CD14-positive monocyte (primary cell): ENCODE results near the gene HEPN1. TPM values are rescaled to one million over a fixed set of nuclear protein-coding genes. Genes with fewer than 3 reads are reported as not detected.

Source experiments
- DNase-seq, 3 donors: peaks; one replicate each; pipeline ENCODE4 v3.0.0-alpha.2; 2011 to 2022
- H2AFZ ChIP-seq: 2 replicates; pipeline ENCODE4 v1.6.0; 2012; ENCODE audit warnings: mild to moderate bottlenecking, low read depth, low read length, inconsistent platforms; ENCODE audit not compliant: insufficient read depth, poor library complexity, severe bottlenecking
- H3K27ac ChIP-seq, 2 donors: 1 replicate in 1 of 2; 2 replicates in 1 of 2; pipeline ENCODE4 v1.5.1; 2012 to 2013; ENCODE audit warnings: low read length in 2 of 2, control low read depth in 1 of 2, inconsistent platforms in 1 of 2, low read depth in 1 of 2, mild to moderate bottlenecking in 1 of 2
- H3K27me3 ChIP-seq, 2 donors: one replicate each; pipeline versions ENCODE4 v1.6.0 to v1.6.1; 2011 to 2013; ENCODE audit warnings: low read length in 2 of 2; ENCODE audit not compliant: control insufficient read depth in 2 of 2, insufficient read depth in 2 of 2
- H3K36me3 ChIP-seq, 2 donors: replicated peaks in 1 of 2; 1 replicate in 1 of 2; 2 replicates in 1 of 2; pipeline versions ENCODE4 v1.5.1 to v1.6.1; 2012 to 2013; ENCODE audit warnings: low read length in 2 of 2, control low read depth in 1 of 2, inconsistent platforms in 1 of 2, mild to moderate bottlenecking in 1 of 2; ENCODE audit not compliant: insufficient read depth in 2 of 2, control insufficient read depth in 1 of 2
- H3K4me1 ChIP-seq, 2 donors: 1 replicate in 1 of 2; 2 replicates in 1 of 2; pipeline versions ENCODE4 v1.5.1 to v1.6.1; 2012 to 2013; ENCODE audit warnings: low read length in 2 of 2, control low read depth in 1 of 2, inconsistent platforms in 1 of 2, mild to moderate bottlenecking in 1 of 2, moderate library complexity in 1 of 2; ENCODE audit not compliant: insufficient read depth in 2 of 2, control insufficient read depth in 1 of 2
- H3K4me2 ChIP-seq: replicated peaks from 2 replicates; pipeline ENCODE3; 2012; ENCODE audit warnings: low read length, moderate library complexity, mild to moderate bottlenecking; ENCODE audit not compliant: poor library complexity, severe bottlenecking; ENCODE audit errors: extremely low read depth
- H3K4me3 ChIP-seq, 3 experiments: fragments of 200-600 bp in 1 of 3; sonication (generic) in 1 of 3; replicated peaks in 1 of 3; 1 replicate in 2 of 3; 2 replicates in 1 of 3; pipeline ENCODE4 v1.5.1; 2011 to 2013; ENCODE audit warnings: low read length in 3 of 3, mild to moderate bottlenecking in 3 of 3, control low read depth in 2 of 3, low read depth in 2 of 3, inconsistent platforms in 1 of 3, moderate library complexity in 1 of 3
- H3K79me2 ChIP-seq: 2 replicates; pipeline ENCODE4 v1.6.0; 2012; ENCODE audit warnings: mild to moderate bottlenecking, control low read depth, inconsistent platforms, low read length, moderate library complexity; ENCODE audit not compliant: insufficient read depth
- H3K9ac ChIP-seq: 2 replicates; pipeline ENCODE4 v1.6.0; 2017; ENCODE audit warnings: low read length, mild to moderate bottlenecking; ENCODE audit not compliant: insufficient read depth, poor library complexity, severe bottlenecking
- H3K9me3 ChIP-seq, 2 donors: replicated peaks in 1 of 2; 1 replicate in 1 of 2; 2 replicates in 1 of 2; pipeline versions ENCODE4 v1.5.1 to v1.6.1; 2012 to 2013; ENCODE audit warnings: low read length in 2 of 2, control low read depth in 1 of 2; ENCODE audit not compliant: control insufficient read depth in 1 of 2, insufficient read depth in 1 of 2
- H4K20me1 ChIP-seq: 2 replicates; pipeline ENCODE4 v1.6.0; 2012; ENCODE audit warnings: mild to moderate bottlenecking, low read length, control low read depth, moderate library complexity; ENCODE audit not compliant: insufficient read depth
- H3K27ac Mint-ChIP-seq, 7 donors: one replicate each; pipeline ENCODE4 v1.8.0; 2020; ENCODE audit warnings: mild to moderate bottlenecking in 7 of 7, mixed read lengths in 7 of 7, moderate library complexity in 6 of 7, inconsistent platforms in 2 of 7
- H3K27me3 Mint-ChIP-seq, 3 donors: one replicate each; pipeline ENCODE4 v1.8.0; 2021 to 2022; ENCODE audit warnings: low read depth in 3 of 3, mild to moderate bottlenecking in 3 of 3, mixed read lengths in 3 of 3, moderate library complexity in 3 of 3, inconsistent platforms in 1 of 3
- H3K36me3 Mint-ChIP-seq, 2 donors: one replicate each; pipeline ENCODE4 v1.8.0; 2020; ENCODE audit warnings: mixed read lengths in 2 of 2, inconsistent platforms in 1 of 2, mild to moderate bottlenecking in 1 of 2
- H3K4me1 Mint-ChIP-seq: one replicate; pipeline ENCODE4 v1.8.0; 2020; ENCODE audit warnings: mild to moderate bottlenecking, mixed read lengths
- H3K4me3 Mint-ChIP-seq, 2 donors: one replicate each; pipeline ENCODE4 v1.8.0; 2020; ENCODE audit warnings: mild to moderate bottlenecking in 2 of 2, mixed read lengths in 2 of 2, moderate library complexity in 1 of 2
- H3K9me3 Mint-ChIP-seq, 7 donors: one replicate each; pipeline ENCODE4 v1.8.0; 2020 to 2022; ENCODE audit warnings: mixed read lengths in 7 of 7, mild to moderate bottlenecking in 6 of 7, moderate library complexity in 6 of 7, inconsistent platforms in 2 of 7
- WGBS: methylation state at CpG from one replicate; pipeline ENCODE4 v1.1.5; 2013; ENCODE audit warnings: missing lambda C conversion rate; ENCODE audit not compliant: insufficient coverage; 5-methylcytosine and 5-hydroxymethylcytosine counted together
- intact Hi-C, 2 donors: fragments of 100-400 bp; cut with micrococcal nuclease; formaldehyde crosslinking; loops; one replicate each; pipeline versions ENCODE4 v1.15.0 to v1.15.1; 2023
- polyA plus RNA-seq, 3 donors: library from polyadenylated mRNA; depleted of rRNA in 1 of 3; unstranded in 2 of 3; stranded (reverse) in 1 of 3; fragments of 300-500 nt in 2 of 3; fragments of >200 nt in 1 of 3; fragmentation: Illumina TruSeq in 2 of 3; gene quantifications; 1 replicate in 2 of 3; 2 replicates in 1 of 3; pipeline ENCODE4 v1.2.3, GENCODE V29; 2012 to 2021
- TF ChIP-seq, protein P1 (sequence below): fragments of 200-600 bp; IDR thresholded peaks from one replicate; pipeline ENCODE4 v1.8.0; 2022; ENCODE audit warnings: antibody characterized with exemption, mild to moderate bottlenecking

Gene HEPN1
- polyA plus RNA-seq, 3 donors: not detected

DNA sequence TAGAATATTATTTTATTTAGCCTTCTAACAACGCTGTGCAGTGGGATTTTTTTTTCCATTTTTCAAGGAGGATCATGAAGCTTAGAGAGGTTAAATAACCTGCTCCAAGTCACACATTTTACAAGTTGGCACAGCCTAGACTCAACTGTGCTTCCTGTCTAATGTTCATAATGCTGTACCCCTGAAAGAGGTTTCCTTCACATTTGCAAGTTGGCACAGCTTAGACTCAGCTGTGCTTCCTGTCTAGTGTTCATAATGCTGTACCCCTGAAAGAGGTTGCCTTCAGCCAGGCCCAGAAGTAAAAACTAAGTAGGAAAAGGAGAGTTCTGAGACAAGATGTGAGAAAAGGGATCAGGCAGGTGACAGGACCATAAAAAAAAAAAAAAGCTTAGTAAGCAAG lies 24.7 kb downstream of the HEPN1 start:
- H3K27me3 Mint-ChIP-seq: peaks cover 2 to 4% (median 4%) of the 10 kb centered on the region in 3 donors
- no peak overlapping the region for H3K27ac Mint-ChIP-seq
- H3K36me3 Mint-ChIP-seq: no peaks in the 10 kb centered on the region
- TF ChIP-seq, protein P1, sequence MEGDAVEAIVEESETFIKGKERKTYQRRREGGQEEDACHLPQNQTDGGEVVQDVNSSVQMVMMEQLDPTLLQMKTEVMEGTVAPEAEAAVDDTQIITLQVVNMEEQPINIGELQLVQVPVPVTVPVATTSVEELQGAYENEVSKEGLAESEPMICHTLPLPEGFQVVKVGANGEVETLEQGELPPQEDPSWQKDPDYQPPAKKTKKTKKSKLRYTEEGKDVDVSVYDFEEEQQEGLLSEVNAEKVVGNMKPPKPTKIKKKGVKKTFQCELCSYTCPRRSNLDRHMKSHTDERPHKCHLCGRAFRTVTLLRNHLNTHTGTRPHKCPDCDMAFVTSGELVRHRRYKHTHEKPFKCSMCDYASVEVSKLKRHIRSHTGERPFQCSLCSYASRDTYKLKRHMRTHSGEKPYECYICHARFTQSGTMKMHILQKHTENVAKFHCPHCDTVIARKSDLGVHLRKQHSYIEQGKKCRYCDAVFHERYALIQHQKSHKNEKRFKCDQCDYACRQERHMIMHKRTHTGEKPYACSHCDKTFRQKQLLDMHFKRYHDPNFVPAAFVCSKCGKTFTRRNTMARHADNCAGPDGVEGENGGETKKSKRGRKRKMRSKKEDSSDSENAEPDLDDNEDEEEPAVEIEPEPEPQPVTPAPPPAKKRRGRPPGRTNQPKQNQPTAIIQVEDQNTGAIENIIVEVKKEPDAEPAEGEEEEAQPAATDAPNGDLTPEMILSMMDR: no peak
- no peaks in the 10 kb centered on the region for H3K4me1 Mint-ChIP-seq
- Histone ChIP-seq H3K27ac (no peak overlapping the region), H2AFZ (no peak overlapping the region), H3K79me2 (no peaks in the 10 kb centered on the region), H3K27me3 (no peaks in the 10 kb centered on the region), H3K4me1 (no peaks in the 10 kb centered on the region), H4K20me1 (no peaks in the 10 kb centered on the region), H3K9me3 (peaks cover 0 to 5% of the 10 kb centered on the region in 2 donors), H3K9ac (no peak overlapping the region), H3K4me2 (no peak overlapping the region), H3K36me3 (no peaks in the 10 kb centered on the region), H3K4me3 (no peak overlapping the region)
- intact Hi-C loops: no loop called here
- WGBS: no CpG with 5 or more reads among the region's 1 CpG
- DNase-seq: no peak
- H3K9me3 Mint-ChIP-seq: peaks cover 7 to 16% (median 11%) of the 10 kb centered on the region in 7 donors
- no peak overlapping the region for H3K4me3 Mint-ChIP-seq

DNA sequence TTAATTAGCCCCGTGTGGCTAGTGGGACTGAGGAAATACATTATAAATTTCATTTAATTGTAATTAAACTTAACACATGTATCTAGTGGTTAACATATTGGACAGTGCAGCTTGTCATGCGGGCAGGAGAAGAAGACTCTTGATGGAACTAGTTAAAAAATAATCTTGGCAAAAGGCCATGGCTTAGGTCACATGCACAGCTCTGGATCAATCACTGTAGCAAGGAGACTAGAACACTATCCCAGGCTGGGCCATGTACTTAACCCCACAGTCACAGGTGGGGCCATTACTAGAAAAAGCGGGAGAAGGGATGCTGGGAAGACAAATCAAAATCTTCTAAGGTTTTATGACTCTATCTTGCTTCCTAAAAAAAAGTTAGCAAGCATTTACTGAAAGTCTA lies 25.5 kb downstream of the HEPN1 start:
- Histone ChIP-seq H3K36me3 (no peaks in the 10 kb centered on the region), H4K20me1 (no peaks in the 10 kb centered on the region), H3K4me1 (no peaks in the 10 kb centered on the region), H3K9ac (no peak overlapping the region), H3K79me2 (no peaks in the 10 kb centered on the region), H2AFZ (no peak overlapping the region), H3K27ac (no peak overlapping the region), H3K9me3 (no peaks in the 10 kb centered on the region), H3K4me2 (no peak overlapping the region), H3K27me3 (no peaks in the 10 kb centered on the region), H3K4me3 (no peak overlapping the region)
- Mint-ChIP-seq H3K9me3 (peaks cover 7 to 12% (median 9%) of the 10 kb centered on the region in 7 donors), H3K36me3 (no peaks in the 10 kb centered on the region), H3K4me3 (no peak overlapping the region), H3K27ac (no peak overlapping the region), H3K4me1 (no peaks in the 10 kb centered on the region), H3K27me3 (peaks cover 4 to 6% (median 5%) of the 10 kb centered on the region in 3 donors)
- DNase-seq: no peak
- WGBS: no CpG with 5 or more reads among the region's 3 CpGs
- intact Hi-C loops: no loop called here
- TF ChIP-seq, protein P1: no peak
